RWPE1 (cell line): Measurements from ENCODE around the gene GRAMD1A.
A peak's percentile ranks its signal among the peaks of the same experiment; 100 is the strongest.

Experiments
- CTCF ChIA-PET: fragments of 350-600 bp; sonication (Branson Sonifier 250); formaldehyde crosslinking; extraction: SDS; loops from one replicate; lab custom pipeline; 2021; lab: Yijun Ruan, JAX
- POLR2A ChIA-PET: fragments of 400-600 bp; formaldehyde crosslinking; extraction: SDS; loops from one replicate; lab custom pipeline; 2020; ENCODE audit warnings: antibody characterized with exemption; ENCODE audit not compliant: low non-redundant PET; lab: Yijun Ruan, JAX
- DNase-seq: peaks from one replicate; pipeline ENCODE4 v3.0.0; 2012; ENCODE audit warnings: low spot score
- H3K27ac ChIP-seq: fragments of 450-650 bp; 2 replicates; pipeline ENCODE4 v1.5.1; 2017
- TF ChIP-seq, protein P1 (sequence below): fragments of 450-650 bp; conservative IDR thresholded peaks from 2 replicates; pipeline ENCODE4 v1.5.1; 2017; ENCODE audit warnings: low read depth, mild to moderate bottlenecking

GRAMD1A gene

DNA sequence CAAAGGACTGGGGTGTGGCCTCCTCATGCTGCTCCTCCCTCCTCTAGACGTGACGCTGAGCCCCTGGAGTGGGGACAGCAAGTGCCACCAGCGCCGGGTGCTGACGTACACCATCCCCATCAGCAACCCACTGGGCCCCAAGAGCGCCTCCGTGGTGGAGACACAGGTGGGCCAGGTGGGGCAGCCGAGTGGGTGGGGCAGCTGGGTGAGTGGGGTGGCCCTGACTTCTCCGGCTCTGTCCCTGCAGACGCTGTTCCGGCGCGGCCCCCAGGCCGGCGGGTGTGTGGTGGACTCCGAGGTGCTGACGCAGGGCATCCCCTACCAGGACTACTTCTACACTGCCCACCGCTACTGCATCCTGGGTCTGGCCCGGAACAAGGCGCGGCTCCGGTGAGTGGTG, 19.0 kb downstream of the GRAMD1A start:
- ChIA-PET POLR2A (no interaction called here), CTCF (interaction anchor here (0.6 to 0.7 kb wide), 2 partner anchors 88 to 254 kb away, joined by 4 read pairs; no protein-coding TSS in a partner anchor)
- no peak for DNase-seq
- TF ChIP-seq, protein P1, sequence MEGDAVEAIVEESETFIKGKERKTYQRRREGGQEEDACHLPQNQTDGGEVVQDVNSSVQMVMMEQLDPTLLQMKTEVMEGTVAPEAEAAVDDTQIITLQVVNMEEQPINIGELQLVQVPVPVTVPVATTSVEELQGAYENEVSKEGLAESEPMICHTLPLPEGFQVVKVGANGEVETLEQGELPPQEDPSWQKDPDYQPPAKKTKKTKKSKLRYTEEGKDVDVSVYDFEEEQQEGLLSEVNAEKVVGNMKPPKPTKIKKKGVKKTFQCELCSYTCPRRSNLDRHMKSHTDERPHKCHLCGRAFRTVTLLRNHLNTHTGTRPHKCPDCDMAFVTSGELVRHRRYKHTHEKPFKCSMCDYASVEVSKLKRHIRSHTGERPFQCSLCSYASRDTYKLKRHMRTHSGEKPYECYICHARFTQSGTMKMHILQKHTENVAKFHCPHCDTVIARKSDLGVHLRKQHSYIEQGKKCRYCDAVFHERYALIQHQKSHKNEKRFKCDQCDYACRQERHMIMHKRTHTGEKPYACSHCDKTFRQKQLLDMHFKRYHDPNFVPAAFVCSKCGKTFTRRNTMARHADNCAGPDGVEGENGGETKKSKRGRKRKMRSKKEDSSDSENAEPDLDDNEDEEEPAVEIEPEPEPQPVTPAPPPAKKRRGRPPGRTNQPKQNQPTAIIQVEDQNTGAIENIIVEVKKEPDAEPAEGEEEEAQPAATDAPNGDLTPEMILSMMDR = no peak
- H3K27ac ChIP-seq = no peak overlapping the region

DNA sequence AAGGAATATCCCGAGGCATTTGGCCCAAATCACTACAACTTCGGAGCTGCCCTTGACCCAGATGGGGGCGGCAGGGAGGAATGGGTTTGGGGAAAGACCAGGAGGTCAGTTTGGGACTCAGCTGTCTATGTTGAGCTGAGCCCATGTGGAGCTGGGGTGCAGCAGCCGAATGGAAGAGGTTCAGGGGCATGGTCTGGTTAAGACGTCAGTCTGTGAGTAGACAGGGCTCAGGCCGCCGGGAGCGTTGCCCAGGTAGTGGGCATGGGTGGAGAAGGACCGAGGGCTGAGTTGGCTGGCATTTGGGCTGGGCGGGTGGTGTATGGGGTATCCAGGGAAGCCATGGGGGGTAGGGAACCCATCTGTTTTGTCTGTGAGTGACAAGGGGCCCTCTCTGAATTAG, 20.9 kb downstream of the GRAMD1A start:
- ChIA-PET POLR2A (no interaction called here), CTCF (no interaction called here)
- no peak for DNase-seq
- H3K27ac ChIP-seq = no peak overlapping the region
- TF ChIP-seq, protein P1 = no peak

DNA sequence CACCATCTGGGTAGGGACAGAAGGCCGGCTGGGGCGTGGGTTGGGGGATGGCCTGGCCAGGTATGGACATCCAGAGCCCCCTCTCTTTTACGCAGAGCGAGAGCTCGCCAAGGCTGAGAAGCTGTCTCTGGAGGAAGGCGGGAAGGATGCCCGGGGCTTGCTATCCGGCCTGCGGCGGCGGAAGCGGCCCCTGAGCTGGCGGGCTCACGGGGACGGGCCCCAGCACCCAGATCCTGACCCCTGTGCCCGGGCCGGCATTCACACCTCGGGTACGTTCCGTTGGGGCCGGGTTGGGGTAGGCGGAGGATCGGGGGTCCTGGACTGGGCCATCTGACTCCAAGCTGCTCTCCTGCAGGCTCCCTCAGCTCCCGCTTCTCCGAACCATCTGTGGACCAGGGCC, 21.5 kb downstream of the GRAMD1A start:
- no peak overlapping the region for H3K27ac ChIP-seq
- POLR2A ChIA-PET = no interaction called here
- CTCF ChIA-PET = interaction anchor here (0.6 to 0.8 kb wide), 2 partner anchors 10 to 1724 kb away, joined by 3 to 4 read pairs; no protein-coding TSS in a partner anchor
- DNase-seq = no peak
- TF ChIP-seq, protein P1 = no peak

DNA sequence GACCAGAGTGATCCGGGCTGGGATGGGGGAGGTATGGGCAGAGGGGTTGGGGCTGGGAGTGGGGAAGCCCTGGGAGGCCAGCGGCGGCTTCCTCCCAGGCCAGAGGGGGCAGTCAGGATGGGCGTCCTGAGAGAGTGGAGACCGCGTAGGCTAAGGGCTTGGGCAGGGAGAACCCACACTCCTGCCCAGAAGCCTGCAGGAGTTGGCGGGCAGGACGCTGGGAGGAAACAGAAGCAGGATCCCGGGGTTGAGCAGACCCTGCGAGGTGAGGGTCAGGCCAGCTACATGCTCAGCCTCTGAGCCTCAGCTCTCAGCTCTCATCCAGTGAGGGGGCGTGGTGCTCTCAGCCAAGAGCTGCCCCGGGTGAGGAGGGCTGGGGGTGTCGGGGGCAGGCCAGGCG, 22.3 kb downstream of the GRAMD1A start:
- no peak for DNase-seq
- TF ChIP-seq, protein P1 = no peak
- no peak overlapping the region for H3K27ac ChIP-seq
- POLR2A ChIA-PET = no interaction called here
- CTCF ChIA-PET = no interaction called here

DNA sequence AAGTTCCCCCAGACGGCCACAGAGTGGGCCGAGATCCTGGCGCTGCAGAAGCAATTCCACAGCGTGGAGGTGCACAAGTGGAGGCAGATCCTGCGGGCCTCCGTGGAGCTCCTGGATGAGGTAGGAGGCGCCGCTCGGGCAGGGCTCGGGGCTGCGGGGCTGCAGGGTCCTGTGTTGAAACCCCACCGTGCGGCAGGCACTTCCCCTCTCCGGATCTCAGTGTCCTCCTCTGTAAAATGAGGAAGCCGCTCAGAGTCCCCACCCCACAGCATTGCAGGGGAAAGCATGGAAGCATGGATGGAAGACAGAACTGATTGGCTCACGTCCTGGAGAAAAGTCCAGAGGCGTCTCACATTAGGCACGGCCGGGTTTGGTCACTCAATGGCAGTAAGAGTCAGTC, 23.3 kb downstream of the GRAMD1A start:
- TF ChIP-seq, protein P1 = no peak
- DNase-seq = no peak
- CTCF ChIA-PET = no interaction called here
- POLR2A ChIA-PET = no interaction called here
- H3K27ac ChIP-seq = peak overlapping the region; percentile 13; the same call in 1 of the 2 replicates

DNA sequence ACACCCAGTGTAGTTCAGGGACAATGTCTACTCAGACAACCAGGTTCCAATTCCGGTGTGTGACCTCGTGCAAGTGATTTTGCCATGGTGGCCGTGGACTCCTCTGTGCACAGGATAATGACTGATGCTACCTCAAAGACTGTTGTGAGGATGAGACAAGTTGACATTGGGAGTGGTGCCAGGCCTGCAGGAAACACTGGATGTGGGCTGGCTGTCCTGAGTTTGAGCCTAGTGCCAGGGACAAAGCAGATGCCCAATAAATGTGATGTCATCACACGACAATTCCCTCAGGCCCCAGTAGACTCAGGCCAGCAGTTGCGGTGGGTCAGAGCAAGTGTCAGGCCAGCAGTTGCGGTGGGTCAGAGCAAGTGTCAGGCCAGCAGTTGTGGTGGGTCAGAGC, 24.0 kb downstream of the GRAMD1A start:
- CTCF ChIA-PET = interaction anchor here (0.6 kb wide), 1 partner anchor 176 kb away, joined by 3 read pairs; no protein-coding TSS in a partner anchor
- peak overlapping the region; percentile 13; the same call in 1 of the 2 replicates for H3K27ac ChIP-seq
- POLR2A ChIA-PET = no interaction called here
- TF ChIP-seq, protein P1 = no peak
- DNase-seq = no peak
